Activated CD4-positive, alpha-beta T cell treated with anti-CD3 and anti-CD28 coated beads, Interleukin-2, Interleukin-4, amounts not matched to agents 100 ng/mL and 50 ng/mL, durations not matched to agents 16 hours and 8 hours (primary cell): ENCODE data around the gene CCNQ.

Experiments
- DNase-seq: peaks from one replicate; pipeline ENCODE4 v3.0.0-alpha.2; 2020; ENCODE audit warnings: low spot score

The CCNQ gene

GRCh38 chrX:153637121-153638040 is 38.4 kb upstream of the CCNQ start:
- DNase-seq: no peak

DNA sequence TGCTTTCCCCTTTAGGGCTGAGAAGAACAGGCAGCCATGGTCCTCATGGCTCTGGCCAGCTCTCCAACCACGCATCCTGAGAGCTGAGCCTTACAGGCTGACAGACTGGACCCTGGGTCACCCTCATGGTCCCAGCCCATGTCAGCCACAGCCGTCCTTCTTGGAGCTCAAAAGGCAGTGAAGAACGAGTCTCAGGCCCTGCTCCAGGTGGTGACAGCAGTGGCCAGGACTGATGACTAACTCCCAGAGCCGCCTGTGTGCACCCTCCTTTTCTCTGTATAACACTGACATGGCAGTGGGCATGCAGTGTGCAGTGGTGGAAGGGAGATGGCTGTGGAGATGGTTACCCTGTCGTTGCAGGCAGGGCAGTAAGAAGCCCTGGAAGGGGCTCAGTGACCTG is 37.8 kb upstream of the CCNQ start:
- no peak for DNase-seq

- peak; percentile 33 for DNase-seq
These were observed 37.1 kb upstream of the CCNQ start for GRCh38 chrX:153635788-153636668.

GRCh38 chrX:153635388-153635787 is 36.4 kb upstream of the CCNQ start:
- no peak for DNase-seq

DNA sequence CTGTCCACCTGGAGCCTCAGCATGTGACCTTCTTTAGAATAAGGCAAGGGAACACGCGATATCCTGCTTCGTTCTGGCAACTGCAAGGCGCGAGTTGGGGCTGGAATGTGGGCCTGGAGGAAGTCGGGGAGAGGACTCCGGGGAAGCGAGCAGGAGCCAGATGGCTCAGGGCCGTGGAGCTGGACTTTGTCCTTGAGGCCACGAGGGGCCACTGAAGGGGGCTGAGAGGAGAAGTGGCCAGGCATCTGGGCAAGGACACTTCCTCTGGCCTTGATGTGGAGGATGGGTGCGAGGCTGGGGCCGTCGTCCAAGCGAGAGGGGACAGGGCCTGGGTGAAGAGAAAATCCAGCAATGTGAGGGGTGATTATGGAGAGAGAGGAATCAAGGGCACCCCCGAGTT is 35.9 kb upstream of the CCNQ start:
- DNase-seq: no peak

DNA sequence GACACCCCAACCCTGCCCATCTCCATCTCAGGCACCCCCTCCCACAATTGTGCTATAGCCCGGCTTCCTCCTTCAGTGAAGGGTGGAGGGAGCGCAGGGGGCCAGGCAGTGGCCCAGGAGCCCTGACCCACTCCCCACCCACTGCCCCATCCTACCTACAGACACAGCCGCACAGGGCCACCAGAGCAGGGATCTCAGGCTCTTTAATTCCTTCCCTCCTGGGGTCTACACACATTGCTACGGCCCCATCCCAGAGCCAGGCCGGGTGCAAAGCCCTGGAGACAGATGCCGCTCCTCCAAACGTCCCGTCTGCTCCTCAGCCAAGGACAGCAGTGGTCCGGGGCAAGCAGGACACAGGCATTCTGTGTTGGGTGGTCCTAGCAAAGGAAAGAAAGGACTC is 35.3 kb upstream of the CCNQ start:
- no peak for DNase-seq

- no peak for DNase-seq
These were observed 34.8 kb upstream of the CCNQ start for GRCh38 chrX:153633607-153634180.

GRCh38 chrX:153633048-153633447 is 34.1 kb upstream of the CCNQ start:
- no peak for DNase-seq

- DNase-seq: no peak
These were observed 33.6 kb upstream of the CCNQ start for GRCh38 chrX:153632595-153632946.

- no peak for DNase-seq
These were observed 33.1 kb upstream of the CCNQ start for GRCh38 chrX:153631907-153632594.

DNA sequence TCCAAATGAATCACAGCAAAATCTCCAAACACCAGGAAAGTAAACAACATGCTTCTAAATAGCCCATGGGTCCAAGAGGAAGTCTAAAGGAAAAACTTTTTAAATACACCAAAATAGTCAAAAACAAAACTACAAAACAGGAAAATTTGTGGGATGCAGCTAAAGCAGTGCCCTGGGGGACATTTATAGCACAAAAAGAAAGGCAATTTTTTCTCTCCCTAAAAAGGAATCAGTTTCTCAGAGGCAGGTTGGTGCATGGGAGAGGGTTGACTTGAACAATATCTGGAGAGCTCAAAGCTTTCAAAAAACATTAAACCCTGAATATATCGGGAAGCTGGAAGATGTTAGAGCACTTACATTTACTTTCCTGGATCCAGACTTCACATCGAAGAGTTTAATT is 32.4 kb upstream of the CCNQ start:
- DNase-seq: no peak

DNA sequence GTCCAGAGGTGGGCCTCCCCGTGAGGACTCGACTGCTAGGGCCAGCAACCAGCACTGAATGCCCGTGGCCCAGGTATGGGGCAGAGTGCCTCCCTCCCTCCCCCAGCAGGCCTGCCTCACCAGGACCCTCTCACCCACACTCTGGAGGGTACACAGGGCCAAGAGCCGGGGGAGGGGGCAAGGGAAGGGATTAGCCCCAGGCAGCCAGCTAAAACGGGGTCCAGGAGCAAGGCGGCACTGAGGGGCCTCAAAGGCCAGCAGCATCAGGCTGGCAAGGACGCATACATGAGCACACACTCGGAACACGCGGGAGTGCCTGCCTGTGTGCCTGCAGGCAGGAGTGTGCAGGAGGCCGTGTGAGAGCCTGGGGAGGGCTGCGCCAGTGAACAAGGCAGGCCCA is 29.7 kb upstream of the CCNQ start:
- DNase-seq: no peak

DNA sequence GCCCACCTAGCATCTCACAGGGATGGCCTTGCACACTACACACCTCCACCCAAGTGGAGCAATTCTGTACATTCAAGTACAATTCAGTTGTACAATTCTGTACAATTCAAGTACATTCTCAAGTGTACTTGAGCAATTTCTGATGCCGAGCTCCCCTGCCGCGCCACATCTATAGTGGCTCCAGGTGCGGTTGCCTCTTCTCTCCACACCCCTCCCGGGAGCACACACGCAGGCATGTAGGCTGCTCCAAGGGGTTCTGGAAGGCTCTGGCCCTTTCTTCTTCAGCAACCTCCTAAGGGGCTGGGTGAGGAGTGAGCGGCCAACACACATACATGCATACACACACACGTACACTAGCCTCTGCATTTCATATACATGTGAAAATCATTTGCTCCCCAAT is 29.2 kb upstream of the CCNQ start:
- DNase-seq: no peak

- no peak for DNase-seq
These were observed 28.8 kb upstream of the CCNQ start for GRCh38 chrX:153627675-153628111.

GRCh38 chrX:153626863-153627674 is 28.1 kb upstream of the CCNQ start:
- DNase-seq: no peak

- no peak for DNase-seq
These were observed 27.2 kb upstream of the CCNQ start for GRCh38 chrX:153626025-153626633.

GRCh38 chrX:153625271-153626024 is 26.5 kb upstream of the CCNQ start:
- no peak for DNase-seq

GRCh38 chrX:153624196-153625091 is 25.5 kb upstream of the CCNQ start:
- no peak for DNase-seq
